ENCODE results near the gene LMNB1. TPM values are rescaled to one million over a fixed set of nuclear protein-coding genes. Genes with fewer than 3 reads are reported as not detected.
"Not testable (repeated sequence)": the region's sequence is repeated elsewhere in the genome, so short reads cannot be mapped to it uniquely, and the experiment has no call there.

Gene LMNB1
- total and polyA plus RNA-seq, 4 donors: 1.1 to 8.9 (median 4.1) TPM

GRCh38 chr5:126746290-126746689 is 30.6 kb upstream of the LMNB1 start:
- no peak overlapping the region for H3K4me3 ChIP-seq (ENCODE audit: low read length in 2 of 2)
- no peak overlapping the region for H3K27ac ChIP-seq (ENCODE audit: low read depth in 1 of 2, low read length in 2 of 2)
- no peaks in the 10 kb centered on the region for H3K4me1 ChIP-seq (ENCODE audit: control insufficient read depth in 1 of 2, insufficient read depth in 2 of 2, low read length in 2 of 2)
- H3K36me3 ChIP-seq (ENCODE audit: control insufficient read depth in 1 of 2, insufficient read depth in 2 of 2, low read length in 1 of 2): no peaks in the 10 kb centered on the region
- ATAC-seq (ENCODE audit: low FRiP score) (no peak), DNase-seq (no peak)
- no peaks in the 10 kb centered on the region for H3K9me3 ChIP-seq (ENCODE audit: control insufficient read depth, low read length)
- intact Hi-C loops (cut with DNase I): no loop called here
- no peaks in the 10 kb centered on the region for H3K27me3 ChIP-seq (ENCODE audit: control insufficient read depth in 1 of 2, insufficient read depth in 2 of 2, low read length in 1 of 2)

- Histone ChIP-seq H3K27me3 (ENCODE audit: control insufficient read depth in 1 of 2, insufficient read depth in 2 of 2, low read length in 1 of 2) (no peaks in the 10 kb centered on the region), H3K4me1 (ENCODE audit: control insufficient read depth in 1 of 2, insufficient read depth in 2 of 2, low read length in 2 of 2) (no peaks in the 10 kb centered on the region), H3K36me3 (ENCODE audit: control insufficient read depth in 1 of 2, insufficient read depth in 2 of 2, low read length in 1 of 2) (no peaks in the 10 kb centered on the region), H3K9me3 (ENCODE audit: control insufficient read depth, low read length) (no peaks in the 10 kb centered on the region), H3K27ac (ENCODE audit: low read depth in 1 of 2, low read length in 2 of 2) (no peak overlapping the region), H3K4me3 (ENCODE audit: low read length in 2 of 2) (no peak overlapping the region)
- DNase-seq (no peak), ATAC-seq (ENCODE audit: low FRiP score) (no peak)
- intact Hi-C loops (cut with DNase I): no loop called here
- WGBS, 2 donors: 78 to 80% methylated on average over 3 of the region's 5 CpGs
These were observed 24.7 kb upstream of the LMNB1 start for GRCh38 chr5:126752081-126752785.

DNA sequence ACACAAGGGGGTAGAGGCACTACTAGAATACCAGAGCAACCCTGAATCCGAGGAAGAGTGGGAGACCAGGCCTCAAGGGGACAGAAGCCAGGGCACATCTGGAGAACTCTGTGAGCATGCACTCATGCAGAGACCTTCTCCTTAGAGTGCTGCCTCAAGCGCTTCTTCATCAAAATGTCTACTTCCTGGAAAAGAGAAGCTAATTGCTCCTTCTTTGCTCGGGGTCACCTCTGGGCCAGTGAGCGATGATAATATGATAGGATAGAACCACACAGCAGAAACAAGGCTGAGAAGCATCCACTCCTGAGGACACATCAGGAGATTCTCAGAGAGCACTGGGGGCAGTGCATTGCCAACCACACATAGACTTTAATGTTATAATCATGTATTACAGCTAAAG is 23.7 kb upstream of the LMNB1 start:
- no peak overlapping the region for H3K27ac ChIP-seq (ENCODE audit: low read depth in 1 of 2, low read length in 2 of 2)
- H3K36me3 ChIP-seq (ENCODE audit: control insufficient read depth in 1 of 2, insufficient read depth in 2 of 2, low read length in 1 of 2): no peaks in the 10 kb centered on the region
- ATAC-seq (ENCODE audit: low FRiP score): no peak
- no peaks in the 10 kb centered on the region for H3K4me1 ChIP-seq (ENCODE audit: control insufficient read depth in 1 of 2, insufficient read depth in 2 of 2, low read length in 2 of 2)
- H3K27me3 ChIP-seq (ENCODE audit: control insufficient read depth in 1 of 2, insufficient read depth in 2 of 2, low read length in 1 of 2): no peaks in the 10 kb centered on the region
- 77 to 80% methylated on average over 4 of the region's 4 CpGs for WGBS, 2 donors
- intact Hi-C loops (cut with DNase I): no loop called here
- H3K9me3 ChIP-seq (ENCODE audit: control insufficient read depth, low read length): no peaks in the 10 kb centered on the region
- H3K4me3 ChIP-seq (ENCODE audit: low read length in 2 of 2): no peak overlapping the region
- no peak for DNase-seq

GRCh38 chr5:126754609-126755008 is 22.3 kb upstream of the LMNB1 start:
- ATAC-seq (ENCODE audit: low FRiP score) (no peak), DNase-seq (no peak)
- no peak overlapping the region for H3K27ac ChIP-seq (ENCODE audit: low read depth in 1 of 2, low read length in 2 of 2)
- WGBS, 2 donors: 72 to 78% methylated on average over 4 of the region's 4 CpGs
- no peaks in the 10 kb centered on the region for H3K27me3 ChIP-seq (ENCODE audit: control insufficient read depth in 1 of 2, insufficient read depth in 2 of 2, low read length in 1 of 2)
- no peak overlapping the region for H3K4me3 ChIP-seq (ENCODE audit: low read length in 2 of 2)
- no peaks in the 10 kb centered on the region for H3K4me1 ChIP-seq (ENCODE audit: control insufficient read depth in 1 of 2, insufficient read depth in 2 of 2, low read length in 2 of 2)
- H3K9me3 ChIP-seq (ENCODE audit: control insufficient read depth, low read length): no peaks in the 10 kb centered on the region
- no peaks in the 10 kb centered on the region for H3K36me3 ChIP-seq (ENCODE audit: control insufficient read depth in 1 of 2, insufficient read depth in 2 of 2, low read length in 1 of 2)
- intact Hi-C loops (cut with DNase I): no loop called here

- intact Hi-C loops (cut with DNase I): no loop called here
- Histone ChIP-seq H3K4me3 (ENCODE audit: low read length in 2 of 2) (no peak overlapping the region), H3K36me3 (ENCODE audit: control insufficient read depth in 1 of 2, insufficient read depth in 2 of 2, low read length in 1 of 2) (no peaks in the 10 kb centered on the region), H3K27me3 (ENCODE audit: control insufficient read depth in 1 of 2, insufficient read depth in 2 of 2, low read length in 1 of 2) (no peaks in the 10 kb centered on the region), H3K27ac (ENCODE audit: low read depth in 1 of 2, low read length in 2 of 2) (no peak overlapping the region), H3K9me3 (ENCODE audit: control insufficient read depth, low read length) (no peaks in the 10 kb centered on the region), H3K4me1 (ENCODE audit: control insufficient read depth in 1 of 2, insufficient read depth in 2 of 2, low read length in 2 of 2) (no peaks in the 10 kb centered on the region)
- DNase-seq (no peak), ATAC-seq (ENCODE audit: low FRiP score) (no peak)
- 70 to 73% methylated on average over 4 of the region's 4 CpGs for WGBS, 2 donors
These were observed 21.3 kb upstream of the LMNB1 start for GRCh38 chr5:126755593-126755992.

DNA sequence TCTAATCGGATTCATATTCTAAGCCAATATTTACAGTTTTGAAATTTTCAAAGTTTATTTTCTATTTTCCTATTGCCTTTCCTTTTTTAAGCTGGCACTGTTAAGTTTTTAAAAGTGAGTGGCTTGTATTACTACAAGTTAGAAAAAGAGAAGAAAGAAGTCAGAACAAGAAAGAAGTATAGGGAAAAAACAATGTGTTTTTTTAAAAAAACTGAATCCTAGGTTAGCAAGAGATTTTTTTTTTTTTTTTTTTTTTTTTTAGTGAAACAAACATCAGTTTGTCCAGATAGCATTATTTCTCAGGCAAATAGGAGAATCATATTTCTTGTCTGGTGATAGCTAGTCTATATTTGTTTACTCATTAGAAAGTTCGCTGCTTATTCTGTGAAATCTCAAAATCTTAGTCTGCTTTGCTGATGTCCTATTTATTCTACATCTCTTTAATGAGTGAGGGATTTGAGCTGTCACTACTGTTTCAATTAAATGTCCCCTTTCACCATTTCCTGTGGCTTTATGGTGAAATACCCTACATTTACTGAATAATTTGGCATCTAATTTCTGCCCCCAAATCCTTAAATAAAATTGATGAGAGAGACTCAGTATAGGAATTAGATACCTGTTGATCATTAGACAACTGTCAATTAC is 19.1 kb upstream of the LMNB1 start:
- no peaks in the 10 kb centered on the region for H3K36me3 ChIP-seq (ENCODE audit: control insufficient read depth in 1 of 2, insufficient read depth in 2 of 2, low read length in 1 of 2)
- WGBS, 2 donors: 47 to 65% methylated on average over 2 of the region's 2 CpGs
- intact Hi-C loops (cut with DNase I): no loop called here
- ATAC-seq (ENCODE audit: low FRiP score) (no peak), DNase-seq (no peak)
- no peak overlapping the region for H3K27ac ChIP-seq (ENCODE audit: low read depth in 1 of 2, low read length in 2 of 2)
- H3K27me3 ChIP-seq (ENCODE audit: control insufficient read depth in 1 of 2, insufficient read depth in 2 of 2, low read length in 1 of 2): no peaks in the 10 kb centered on the region
- no peak overlapping the region for H3K4me3 ChIP-seq (ENCODE audit: low read length in 2 of 2)
- H3K4me1 ChIP-seq (ENCODE audit: control insufficient read depth in 1 of 2, insufficient read depth in 2 of 2, low read length in 2 of 2): no peaks in the 10 kb centered on the region
- H3K9me3 ChIP-seq (ENCODE audit: control insufficient read depth, low read length): no peaks in the 10 kb centered on the region

DNA sequence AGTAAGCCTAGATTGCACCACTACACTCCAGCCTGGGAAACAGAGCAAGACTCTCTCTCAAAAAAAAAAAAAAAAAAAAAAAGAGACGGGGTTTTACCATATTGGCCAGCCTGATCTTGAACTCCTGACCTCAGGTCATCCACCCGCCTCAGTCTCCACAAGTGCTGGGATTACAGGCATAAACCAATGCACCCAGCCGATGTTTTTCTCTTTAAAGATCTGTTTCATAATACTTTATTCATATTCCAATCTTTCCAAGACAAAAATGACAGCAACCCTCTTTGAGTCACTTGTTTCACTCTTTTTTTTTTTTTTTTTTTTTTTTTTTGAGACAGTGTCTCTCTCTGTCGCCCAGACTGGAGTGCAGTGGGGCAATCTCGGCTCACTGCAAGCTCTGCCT is 13.6 kb upstream of the LMNB1 start:
- intact Hi-C loops (cut with DNase I): no loop called here
- WGBS, 2 donors: 83 to 92% methylated on average over 5 of the region's 5 CpGs
- no peak overlapping the region for H3K4me3 ChIP-seq (ENCODE audit: low read length in 2 of 2)
- H3K27me3 ChIP-seq (ENCODE audit: control insufficient read depth in 1 of 2, insufficient read depth in 2 of 2, low read length in 1 of 2): no peaks in the 10 kb centered on the region
- no peak for DNase-seq
- no peak overlapping the region for H3K27ac ChIP-seq (ENCODE audit: low read depth in 1 of 2, low read length in 2 of 2)
- H3K9me3 ChIP-seq (ENCODE audit: control insufficient read depth, low read length): no peaks in the 10 kb centered on the region
- no peaks in the 10 kb centered on the region for H3K4me1 ChIP-seq (ENCODE audit: control insufficient read depth in 1 of 2, insufficient read depth in 2 of 2, low read length in 2 of 2)
- ATAC-seq (ENCODE audit: low FRiP score): no peak
- H3K36me3 ChIP-seq (ENCODE audit: control insufficient read depth in 1 of 2, insufficient read depth in 2 of 2, low read length in 1 of 2): no peaks in the 10 kb centered on the region

- H3K4me1 ChIP-seq (ENCODE audit: control insufficient read depth in 1 of 2, insufficient read depth in 2 of 2, low read length in 2 of 2): no peaks in the 10 kb centered on the region
- DNase-seq (no peak), ATAC-seq (ENCODE audit: low FRiP score) (no peak)
- 93% methylated on average over 1 of the region's 1 CpG for WGBS, 2 donors
- H3K4me3 ChIP-seq (ENCODE audit: low read length in 2 of 2): no peak overlapping the region
- H3K27me3 ChIP-seq (ENCODE audit: control insufficient read depth in 1 of 2, insufficient read depth in 2 of 2, low read length in 1 of 2): no peaks in the 10 kb centered on the region
- no peaks in the 10 kb centered on the region for H3K9me3 ChIP-seq (ENCODE audit: control insufficient read depth, low read length)
- no peaks in the 10 kb centered on the region for H3K36me3 ChIP-seq (ENCODE audit: control insufficient read depth in 1 of 2, insufficient read depth in 2 of 2, low read length in 1 of 2)
- no peak overlapping the region for H3K27ac ChIP-seq (ENCODE audit: low read depth in 1 of 2, low read length in 2 of 2)
- intact Hi-C loops (cut with DNase I): no loop called here
These were observed 7.2 kb upstream of the LMNB1 start for GRCh38 chr5:126769703-126770102.

GRCh38 chr5:126773536-126773935 is 3.4 kb upstream of the LMNB1 start:
- intact Hi-C loops (cut with DNase I); ATAC-seq (ENCODE audit: low FRiP score); H3K4me3 ChIP-seq (ENCODE audit: low read length in 2 of 2); H3K27ac ChIP-seq (ENCODE audit: low read depth in 1 of 2, low read length in 2 of 2); H3K27me3 ChIP-seq (ENCODE audit: control insufficient read depth in 1 of 2, insufficient read depth in 2 of 2, low read length in 1 of 2); H3K36me3 ChIP-seq (ENCODE audit: control insufficient read depth in 1 of 2, insufficient read depth in 2 of 2, low read length in 1 of 2); H3K4me1 ChIP-seq (ENCODE audit: control insufficient read depth in 1 of 2, insufficient read depth in 2 of 2, low read length in 2 of 2); DNase-seq; H3K9me3 ChIP-seq (ENCODE audit: control insufficient read depth, low read length): not testable (repeated sequence)
- 91 to 95% methylated on average over 13 of the region's 13 CpGs for WGBS, 2 donors
